Epithelial cell of esophagus (primary cell): Measurements from ENCODE around the gene LENG9.
"Not testable (repeated sequence)": the region's sequence is repeated elsewhere in the genome, so short reads cannot be mapped to it uniquely, and the experiment has no call there.

ENCODE experiments used
- DNase-seq: peaks from one replicate; pipeline ENCODE4 v3.0.0; 2010; ENCODE audit warnings: low read depth
- H3K4me3 ChIP-seq: 2 replicates; pipeline ENCODE4 v1.5.1; 2011; ENCODE audit warnings: mild to moderate bottlenecking, low read length, control low read depth
- TF ChIP-seq, protein P1 (sequence below): IDR thresholded peaks from 2 replicates; pipeline ENCODE4 v1.5.1; 2011; ENCODE audit warnings: low read depth, mild to moderate bottlenecking, low read length, control low read depth, inconsistent platforms; ENCODE audit not compliant: insufficient read depth; ENCODE audit errors: missing control alignments

The LENG9 gene

DNA sequence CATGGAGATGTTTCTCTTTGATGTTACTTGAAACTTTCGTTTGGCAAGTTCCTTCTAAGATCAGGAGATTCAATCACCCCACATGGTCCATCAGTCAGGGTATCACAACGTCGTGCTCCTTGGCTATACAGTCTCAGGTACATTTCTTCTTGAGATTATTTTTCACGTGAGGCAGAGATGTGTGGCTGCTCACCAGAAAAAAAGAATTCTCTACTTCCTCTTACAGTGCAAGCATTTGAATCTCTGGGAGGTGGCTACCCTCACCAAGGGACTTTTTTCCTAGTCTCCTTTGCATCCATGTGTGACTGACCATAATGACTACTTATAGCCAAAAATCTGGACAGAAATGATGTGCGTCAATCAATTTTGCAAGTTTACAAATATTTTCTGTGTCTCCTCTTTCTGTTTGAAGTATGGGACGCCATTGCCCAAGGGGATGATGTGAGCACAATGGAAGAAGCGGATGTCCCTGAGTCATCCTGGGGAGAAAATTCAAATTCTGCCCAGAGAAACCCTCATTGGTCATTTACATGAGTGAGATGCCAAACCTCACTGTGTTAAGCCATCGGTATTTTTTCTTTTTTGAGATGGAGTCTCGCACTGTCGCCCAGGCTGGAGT is 30.5 kb upstream of the LENG9 start:
- DNase-seq: no peak
- TF ChIP-seq, protein P1, sequence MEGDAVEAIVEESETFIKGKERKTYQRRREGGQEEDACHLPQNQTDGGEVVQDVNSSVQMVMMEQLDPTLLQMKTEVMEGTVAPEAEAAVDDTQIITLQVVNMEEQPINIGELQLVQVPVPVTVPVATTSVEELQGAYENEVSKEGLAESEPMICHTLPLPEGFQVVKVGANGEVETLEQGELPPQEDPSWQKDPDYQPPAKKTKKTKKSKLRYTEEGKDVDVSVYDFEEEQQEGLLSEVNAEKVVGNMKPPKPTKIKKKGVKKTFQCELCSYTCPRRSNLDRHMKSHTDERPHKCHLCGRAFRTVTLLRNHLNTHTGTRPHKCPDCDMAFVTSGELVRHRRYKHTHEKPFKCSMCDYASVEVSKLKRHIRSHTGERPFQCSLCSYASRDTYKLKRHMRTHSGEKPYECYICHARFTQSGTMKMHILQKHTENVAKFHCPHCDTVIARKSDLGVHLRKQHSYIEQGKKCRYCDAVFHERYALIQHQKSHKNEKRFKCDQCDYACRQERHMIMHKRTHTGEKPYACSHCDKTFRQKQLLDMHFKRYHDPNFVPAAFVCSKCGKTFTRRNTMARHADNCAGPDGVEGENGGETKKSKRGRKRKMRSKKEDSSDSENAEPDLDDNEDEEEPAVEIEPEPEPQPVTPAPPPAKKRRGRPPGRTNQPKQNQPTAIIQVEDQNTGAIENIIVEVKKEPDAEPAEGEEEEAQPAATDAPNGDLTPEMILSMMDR: no peak
- no peak overlapping the region for H3K4me3 ChIP-seq

DNA sequence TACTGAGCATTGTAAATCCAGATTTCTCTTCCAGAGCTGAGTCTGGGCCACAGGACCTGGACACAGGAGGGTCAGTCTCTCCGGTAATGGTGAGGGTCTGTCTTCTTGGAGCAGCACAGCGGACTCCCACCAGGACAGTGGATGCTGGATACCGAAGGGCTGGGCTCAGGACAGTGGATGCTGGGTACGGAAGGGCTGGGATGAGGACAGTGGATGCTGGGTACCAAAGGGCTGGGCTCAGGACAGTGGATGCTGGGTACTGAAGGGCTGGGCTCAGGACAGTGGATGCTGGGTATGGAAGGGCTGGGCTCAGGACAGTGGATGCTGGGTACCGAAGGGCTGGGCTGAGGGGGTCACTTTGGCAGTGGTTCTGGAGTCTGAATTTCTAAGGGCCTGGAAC is 29.5 kb upstream of the LENG9 start:
- DNase-seq, H3K4me3 ChIP-seq: not testable (repeated sequence)

DNA sequence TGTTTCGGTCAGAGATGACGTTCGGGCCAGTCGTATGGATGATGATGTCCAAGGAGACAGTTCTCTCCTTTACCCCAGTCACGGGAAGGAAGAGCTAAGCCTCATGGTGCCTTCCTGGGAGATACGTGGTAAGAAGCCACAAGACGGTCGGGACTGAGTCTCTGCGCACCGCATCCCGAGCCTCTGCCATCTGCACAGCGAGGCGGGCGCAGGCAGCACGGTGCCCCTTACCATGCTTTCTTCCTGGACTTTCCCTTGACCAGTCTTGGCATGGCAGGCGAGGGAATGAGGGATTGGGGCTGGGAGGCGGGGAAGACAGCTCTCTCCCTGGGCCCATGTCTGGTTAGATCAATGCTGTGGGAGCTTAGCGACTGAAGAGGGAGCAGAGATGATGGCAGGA is 29.0 kb upstream of the LENG9 start:
- DNase-seq: no peak
- H3K4me3 ChIP-seq: no peak overlapping the region
- TF ChIP-seq, protein P1: no peak

DNA sequence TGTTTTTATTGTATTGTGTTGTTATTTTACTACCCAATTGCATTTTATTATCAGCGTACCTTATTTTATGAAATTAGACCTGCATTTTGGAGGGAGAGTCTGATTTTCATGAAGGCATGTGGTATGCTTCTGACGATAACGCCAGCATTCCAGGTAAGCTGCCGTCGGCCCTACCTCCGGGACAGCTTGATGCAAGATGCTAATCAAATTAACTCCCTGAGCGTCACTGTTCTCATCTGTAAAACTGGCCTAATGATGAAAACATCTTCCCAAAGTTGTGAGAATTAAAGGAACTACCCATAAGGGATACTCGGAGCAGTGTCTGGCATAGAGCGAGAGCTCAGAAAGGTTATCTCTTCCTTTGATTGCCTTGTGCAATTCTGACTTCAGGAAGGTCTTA is 26.2 kb upstream of the LENG9 start:
- no peak for DNase-seq
- TF ChIP-seq, protein P1: no peak
- no peak overlapping the region for H3K4me3 ChIP-seq

DNA sequence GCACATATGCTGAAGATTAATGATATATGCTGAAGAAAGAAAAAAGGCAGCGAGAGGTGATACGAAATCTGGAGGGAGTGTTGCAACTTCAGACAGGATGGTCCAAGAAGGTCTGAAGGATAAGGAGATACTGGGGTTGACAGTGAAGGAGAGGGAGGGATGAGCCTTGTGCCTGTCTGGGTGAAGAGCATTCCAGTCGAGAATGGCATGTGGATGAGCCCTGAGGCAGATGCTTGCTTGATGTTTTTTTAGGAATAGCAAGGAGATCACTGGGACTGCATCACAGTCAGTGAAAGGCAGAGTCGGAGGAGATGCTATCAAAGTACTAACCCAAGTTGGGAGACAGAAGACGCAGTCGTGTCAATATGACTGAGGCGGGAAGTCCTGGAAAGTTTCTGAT is 25.8 kb upstream of the LENG9 start:
- no peak for DNase-seq
- TF ChIP-seq, protein P1: no peak
- H3K4me3 ChIP-seq: no peak overlapping the region

DNA sequence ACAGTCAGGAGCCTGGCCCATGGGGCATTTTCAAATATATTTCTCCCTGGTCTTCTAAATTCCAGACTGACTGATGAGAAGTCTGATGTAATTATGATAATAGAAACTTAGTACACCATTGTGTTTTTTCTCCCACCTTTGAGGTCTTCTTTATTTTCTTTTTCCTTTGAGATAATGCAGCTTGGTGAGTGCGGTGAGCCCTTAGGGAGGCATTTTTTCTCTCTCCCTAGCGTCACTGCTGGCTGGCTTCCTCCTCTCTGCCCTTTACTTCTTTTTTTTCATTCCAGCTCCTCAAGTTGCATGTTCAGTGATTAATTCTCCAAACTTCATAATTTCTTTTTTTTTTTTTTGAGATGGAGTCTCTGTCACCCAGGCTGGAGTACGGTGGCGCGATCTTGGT is 22.3 kb upstream of the LENG9 start:
- H3K4me3 ChIP-seq: no peak overlapping the region
- DNase-seq: no peak
- TF ChIP-seq, protein P1: no peak

DNA sequence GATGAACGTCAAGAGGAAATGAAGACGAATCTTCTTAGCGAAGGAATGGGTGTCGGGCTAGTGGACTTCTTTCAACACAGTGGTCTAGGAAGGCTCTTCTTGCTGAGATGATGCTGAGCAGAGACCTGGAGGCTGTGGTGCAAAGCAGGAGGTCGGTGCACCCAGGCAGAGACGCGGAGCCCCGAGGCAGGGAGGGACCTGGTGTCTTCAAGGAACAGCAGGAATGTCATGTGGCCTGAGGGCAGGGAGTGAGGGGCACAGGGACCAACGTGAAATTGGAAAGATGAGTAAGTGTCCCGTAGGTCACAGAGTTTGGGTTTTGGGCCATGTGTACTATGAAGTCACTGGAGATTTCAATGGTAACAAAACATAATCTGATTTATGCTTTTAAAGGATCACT is 20.9 kb upstream of the LENG9 start:
- no peak for DNase-seq
- no peak overlapping the region for H3K4me3 ChIP-seq
- TF ChIP-seq, protein P1: no peak
